GM21528 (cell line): ENCODE measurements around the gene RDX.
"Not testable (repeated sequence)": the region's sequence is repeated elsewhere in the genome, so short reads cannot be mapped to it uniquely, and the experiment has no call there.

Source experiments
- ATAC-seq: cut with Tn5 transposase; IDR thresholded peaks from one replicate; pipeline ENCODE4 v1.9.1; 2021; ENCODE audit warnings: mild to moderate bottlenecking, moderate library complexity; ENCODE audit not compliant: unreplicated experiment, low FRiP score

RDX gene

GRCh38 chr11:110280595-110280994 lies 15.8 kb downstream of the RDX start:
- ATAC-seq = not testable (repeated sequence)

- no peak for ATAC-seq
Observed at GRCh38 chr11:110279881-110280280, 16.5 kb downstream of the RDX start.

DNA sequence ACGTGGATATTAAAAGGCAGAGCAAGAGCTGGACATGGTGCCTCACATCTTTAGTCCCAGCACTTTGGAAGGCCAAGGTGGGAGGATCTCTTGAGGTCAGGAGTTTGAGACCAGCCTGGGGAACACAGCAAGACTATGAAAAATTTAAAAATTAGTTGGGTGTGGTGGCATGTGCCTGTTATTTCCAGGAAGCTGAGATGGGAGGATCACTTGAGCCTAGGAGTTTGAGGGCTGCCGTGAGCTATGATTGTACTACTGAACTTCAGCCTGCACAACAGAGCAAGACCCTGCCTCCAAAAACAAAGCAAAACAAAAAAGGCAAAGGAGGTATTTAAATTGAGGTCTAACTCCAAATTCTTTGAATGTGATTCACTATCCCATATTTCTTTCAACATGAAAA lies 23.5 kb downstream of the RDX start:
- no peak for ATAC-seq

DNA sequence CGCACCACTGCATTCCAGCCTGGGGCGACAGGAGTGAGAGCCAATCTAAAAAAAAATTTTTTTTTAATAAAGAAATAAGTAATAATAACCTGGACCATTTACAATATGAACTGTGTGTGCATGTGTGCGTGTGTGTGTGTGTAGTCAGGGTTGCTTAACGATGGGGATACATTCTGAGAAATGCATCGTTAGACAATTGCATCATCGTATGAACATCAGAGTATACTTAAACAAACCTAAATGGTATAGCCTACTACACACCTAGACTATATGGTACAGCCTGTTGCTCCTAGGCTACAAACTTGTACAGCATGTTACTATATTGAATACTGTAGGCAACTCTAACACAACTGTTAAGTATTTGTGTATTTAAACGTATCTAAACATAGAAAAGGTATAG lies 26.4 kb downstream of the RDX start:
- no peak for ATAC-seq

- no peak for ATAC-seq
Observed at GRCh38 chr11:110268441-110268840, 28.0 kb downstream of the RDX start.

GRCh38 chr11:110262072-110262403 lies 34.4 kb downstream of the RDX start:
- ATAC-seq = no peak

- no peak for ATAC-seq
Observed at GRCh38 chr11:110261195-110262071, 35.0 kb downstream of the RDX start.

DNA sequence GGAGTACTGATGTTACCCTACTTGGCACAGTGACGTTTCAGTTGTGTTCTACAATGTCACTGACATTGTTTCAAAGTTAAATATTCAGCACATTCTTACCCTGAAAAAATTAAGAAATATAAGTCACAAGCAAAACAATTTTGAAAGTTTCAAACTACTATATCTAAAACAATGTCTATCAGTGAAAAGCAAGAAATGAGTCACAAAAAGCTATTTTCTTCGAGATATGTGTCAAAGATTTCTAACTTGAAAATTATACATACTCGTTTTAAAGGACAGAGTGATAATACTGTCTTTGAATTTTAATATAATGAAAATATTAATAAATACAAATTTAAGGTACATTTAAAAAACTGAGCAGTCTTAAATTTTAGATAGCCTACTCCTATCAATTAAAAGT lies 42.9 kb downstream of the RDX start:
- no peak for ATAC-seq

DNA sequence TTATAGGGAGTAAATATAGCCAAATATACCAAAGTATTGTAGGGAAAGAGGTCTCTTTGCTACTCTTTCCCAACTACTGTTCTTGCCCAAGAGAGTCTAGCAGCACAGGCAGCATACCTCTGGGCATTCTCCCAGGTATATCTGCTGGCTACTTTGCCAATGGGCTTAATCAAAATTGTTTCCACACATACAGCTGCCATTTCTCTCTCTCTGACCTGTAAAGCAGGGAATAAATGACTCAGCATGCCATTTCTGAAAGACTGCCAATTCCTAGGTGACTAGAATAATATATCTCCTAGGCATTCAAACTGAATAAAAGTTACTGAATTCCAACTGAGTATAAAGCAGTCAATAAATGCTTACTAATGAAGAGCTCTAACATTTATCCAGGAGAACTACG lies 44.6 kb downstream of the RDX start:
- ATAC-seq = no peak

DNA sequence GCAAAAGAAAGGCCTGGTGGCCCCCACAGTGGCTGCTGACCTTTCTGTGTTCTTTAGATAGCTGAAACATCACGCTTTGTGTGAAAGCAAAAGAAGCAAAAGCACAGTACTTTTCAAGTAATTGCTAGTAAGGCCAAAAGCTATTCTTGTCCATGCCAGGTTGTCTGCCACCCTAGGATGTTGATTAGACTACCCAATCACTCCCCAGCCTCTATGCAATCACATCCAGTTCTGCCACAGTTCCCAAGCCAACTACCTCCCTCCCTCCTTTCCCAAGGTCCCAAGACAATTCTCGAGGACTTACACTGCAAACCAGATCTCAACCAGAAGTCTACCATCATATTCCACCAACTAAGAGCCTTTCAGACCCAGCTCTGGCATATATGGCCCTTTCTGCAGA lies 46.2 kb downstream of the RDX start:
- ATAC-seq = no peak

DNA sequence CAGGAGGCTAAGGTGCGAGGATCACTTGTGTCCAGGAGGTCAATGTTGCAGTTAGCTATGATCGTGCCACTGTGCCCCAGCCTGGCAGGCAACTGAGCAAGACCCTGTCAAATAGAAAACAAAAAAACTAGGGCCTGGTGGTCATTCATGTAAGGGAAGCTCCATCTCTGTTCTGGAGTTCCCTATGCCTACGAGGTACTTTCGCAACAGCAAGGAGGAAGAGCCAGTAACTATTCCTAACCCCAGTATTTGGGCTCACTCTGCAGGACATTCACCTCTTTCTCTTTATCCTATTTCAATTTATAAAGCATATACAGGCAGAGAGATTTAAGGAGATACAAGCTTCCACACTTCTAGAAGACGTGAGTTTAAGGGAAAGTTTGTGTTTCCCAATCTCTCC lies 46.6 kb downstream of the RDX start:
- no peak for ATAC-seq

DNA sequence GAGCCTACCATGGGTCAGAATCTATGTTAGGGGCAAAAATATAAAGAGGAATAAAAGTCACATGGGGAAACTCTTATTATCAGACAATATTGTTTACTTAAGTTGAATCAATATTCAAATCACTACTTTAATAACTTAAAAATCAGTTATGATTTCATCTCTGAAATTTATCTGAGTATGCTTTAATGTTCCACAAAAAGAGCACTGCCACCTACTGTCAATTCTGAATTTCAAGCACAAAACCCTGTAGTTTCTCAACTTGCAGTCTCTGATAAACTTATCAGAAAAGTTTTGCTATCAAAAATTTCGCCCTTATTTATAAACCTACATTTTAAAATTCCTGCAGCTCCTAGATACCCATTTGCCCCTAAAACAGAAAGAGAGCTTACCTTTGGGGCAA lies 47.3 kb downstream of the RDX start:
- no peak for ATAC-seq

GRCh38 chr11:110243791-110244190 lies 52.6 kb downstream of the RDX start:
- no peak for ATAC-seq

DNA sequence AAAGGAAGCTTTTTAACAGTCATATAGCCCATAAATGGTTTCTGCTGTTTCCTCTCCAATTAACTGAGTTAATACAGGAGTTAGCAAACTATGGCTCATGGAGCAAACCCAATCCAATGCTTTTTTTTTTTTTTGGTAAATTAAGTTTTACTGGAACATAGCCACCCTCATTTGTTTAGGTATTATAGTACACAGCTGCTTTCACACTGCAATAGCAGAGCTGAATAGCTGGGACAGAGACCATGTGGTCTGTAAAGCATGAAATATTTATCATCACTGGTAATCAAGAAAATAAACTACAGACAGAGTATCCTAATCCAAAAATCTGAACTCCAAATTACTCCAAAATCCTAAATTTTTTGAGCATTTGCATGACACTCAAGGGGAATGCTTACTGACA lies 53.7 kb downstream of the RDX start:
- ATAC-seq = no peak

- no peak for ATAC-seq
Observed at GRCh38 chr11:110242188-110242587, 54.2 kb downstream of the RDX start.

DNA sequence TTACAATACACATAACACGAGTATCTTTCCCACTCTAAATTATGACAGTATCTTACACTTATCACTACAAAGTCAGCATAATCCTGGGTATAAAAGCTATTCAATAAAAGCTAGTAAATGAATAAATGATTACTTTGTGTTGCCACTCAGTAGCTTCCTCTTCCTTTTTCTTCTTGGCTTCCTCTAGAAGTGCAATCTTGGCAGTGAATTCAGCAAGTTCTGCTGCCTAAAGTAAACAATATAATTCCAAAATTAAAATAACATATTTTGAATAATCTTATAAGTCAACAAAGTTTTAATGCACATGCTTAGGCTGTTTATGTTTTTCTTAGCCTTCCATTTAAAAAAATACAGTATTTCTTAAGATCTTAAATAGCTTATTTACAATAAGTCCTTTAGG lies 60.4 kb downstream of the RDX start:
- no peak for ATAC-seq

DNA sequence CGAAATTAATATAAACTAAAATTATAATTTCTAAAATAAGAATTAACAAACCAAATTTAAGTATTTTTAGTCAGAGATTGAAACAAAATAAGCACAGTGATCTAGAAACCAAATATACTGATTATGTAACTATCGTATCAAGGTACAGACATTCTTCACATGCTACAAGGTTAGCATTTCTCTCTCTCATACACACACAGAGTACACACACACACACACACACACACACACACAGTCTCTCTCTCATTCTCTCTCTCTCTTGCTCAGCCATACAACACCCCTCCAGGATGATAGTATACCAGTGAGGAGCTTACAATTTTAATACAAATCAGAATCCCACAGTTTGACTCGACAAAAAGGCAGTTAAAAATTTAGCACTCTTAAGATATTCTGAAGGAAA lies 66.0 kb downstream of the RDX start:
- no peak for ATAC-seq

- no peak for ATAC-seq
Observed at GRCh38 chr11:110219006-110219785, 77.2 kb downstream of the RDX start.

GRCh38 chr11:110217936-110218335 lies 78.5 kb downstream of the RDX start:
- no peak for ATAC-seq

- no peak for ATAC-seq
Observed at GRCh38 chr11:110217223-110217877, 79.1 kb downstream of the RDX start.

DNA sequence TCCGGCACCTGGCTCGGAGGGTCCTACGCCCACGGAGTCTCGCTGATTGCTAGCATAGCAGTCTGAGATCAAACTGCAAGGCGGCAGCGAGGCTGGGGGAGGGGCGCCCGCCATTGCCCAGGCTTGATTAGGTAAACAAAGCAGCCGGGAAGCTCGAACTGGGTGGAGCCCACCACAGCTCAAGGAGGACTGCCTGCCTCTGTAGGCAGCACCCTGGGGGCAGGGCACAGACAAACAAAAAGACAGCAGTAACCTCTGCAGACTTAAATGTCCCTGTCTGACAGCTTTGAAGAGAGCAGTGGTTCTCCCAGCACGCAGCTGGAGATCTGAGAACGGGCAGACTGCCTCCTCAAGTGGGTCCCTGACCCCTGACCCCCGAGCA lies 87.1 kb downstream of the RDX start:
- not testable (repeated sequence) for ATAC-seq
